H9 (cell line): Measurements from ENCODE around the gene SYNPO2. TPM values are rescaled to one million over a fixed set of nuclear protein-coding genes. Genes with fewer than 3 reads are reported as not detected.

ENCODE experiments used
- DNase-seq: peaks from one replicate; pipeline ENCODE4 v3.0.0-alpha.2; 2017
- H2AFZ ChIP-seq: one replicate; pipeline ENCODE4 v1.6.1; 2013; ENCODE audit warnings: mild to moderate bottlenecking, low read length, control low read depth, moderate library complexity
- H2AK5ac ChIP-seq: 2 replicates; pipeline ENCODE4 v1.6.1; 2013; ENCODE audit warnings: low read length, control low read depth, mixed read lengths; ENCODE audit not compliant: insufficient read length
- H2BK120ac ChIP-seq: one replicate; pipeline ENCODE4 v1.6.1; 2013; ENCODE audit warnings: low read depth, mild to moderate bottlenecking, low read length, control low read depth, inconsistent platforms; ENCODE audit not compliant: poor library complexity, severe bottlenecking
- H2BK12ac ChIP-seq: 2 replicates; pipeline ENCODE4 v1.6.1; 2013; ENCODE audit warnings: low read length, control low read depth, mixed read lengths, low read depth; ENCODE audit not compliant: insufficient read length
- H2BK15ac ChIP-seq: 2 replicates; pipeline ENCODE4 v1.6.1; 2013; ENCODE audit warnings: low read depth, low read length, control low read depth
- H2BK20ac ChIP-seq: one replicate; pipeline ENCODE4 v1.6.1; 2013; ENCODE audit warnings: low read depth, mild to moderate bottlenecking, low read length, control low read depth, inconsistent platforms; ENCODE audit not compliant: poor library complexity, severe bottlenecking
- H2BK5ac ChIP-seq: 2 replicates; pipeline ENCODE4 v1.6.1; 2013; ENCODE audit warnings: low read length, control low read depth, mixed read lengths; ENCODE audit not compliant: insufficient read length
- H3K14ac ChIP-seq: 2 replicates; pipeline ENCODE4 v1.6.1; 2013; ENCODE audit warnings: low read length, control low read depth; ENCODE audit not compliant: insufficient read depth
- H3K18ac ChIP-seq: 2 replicates; pipeline ENCODE4 v1.6.1; 2013; ENCODE audit warnings: low read depth, mild to moderate bottlenecking, mixed read lengths, low read length, control low read depth; ENCODE audit not compliant: insufficient read length
- H3K23ac ChIP-seq: 2 replicates; pipeline ENCODE4 v1.6.1; 2013; ENCODE audit warnings: low read length, control low read depth, mixed read lengths, low read depth; ENCODE audit not compliant: insufficient read length
- H3K23me2 ChIP-seq: 2 replicates; pipeline ENCODE4 v1.6.1; 2013; ENCODE audit warnings: low read depth, mild to moderate bottlenecking, mixed read lengths, low read length, control low read depth; ENCODE audit not compliant: insufficient read length, poor library complexity, severe bottlenecking
- H3K27ac ChIP-seq: 2 replicates; pipeline ENCODE4 v1.5.1; 2013; ENCODE audit warnings: low read length, control low read depth, mixed read lengths, low read depth; ENCODE audit not compliant: insufficient read length
- H3K27me3 ChIP-seq: 2 replicates; pipeline ENCODE4 v1.6.1; 2013; ENCODE audit warnings: low read length, control low read depth, inconsistent platforms; ENCODE audit not compliant: insufficient read depth
- H3K4ac ChIP-seq: 2 replicates; pipeline ENCODE4 v1.6.1; 2013; ENCODE audit warnings: low read depth, mild to moderate bottlenecking, control low read depth, inconsistent platforms, low read length, moderate library complexity
- H3K4me1 ChIP-seq: 2 replicates; pipeline ENCODE4 v1.6.1; 2013; ENCODE audit warnings: low read length, control low read depth, inconsistent platforms; ENCODE audit not compliant: insufficient read depth
- H3K4me2 ChIP-seq: 2 replicates; pipeline ENCODE4 v1.6.1; 2013; ENCODE audit warnings: low read length, control low read depth, mixed read lengths; ENCODE audit not compliant: insufficient read length, insufficient read depth
- H3K56ac ChIP-seq: 2 replicates; pipeline ENCODE4 v1.6.1; 2013; ENCODE audit warnings: low read depth, mild to moderate bottlenecking, mixed read lengths, low read length, control low read depth; ENCODE audit not compliant: insufficient read length
- H3K79me1 ChIP-seq: 2 replicates; pipeline ENCODE4 v1.6.1; 2013; ENCODE audit warnings: low read depth, mild to moderate bottlenecking, moderate library complexity, low read length, control low read depth, inconsistent platforms; ENCODE audit not compliant: insufficient read depth, poor library complexity, severe bottlenecking
- H3K79me2 ChIP-seq: 2 replicates; pipeline ENCODE4 v1.6.1; 2013; ENCODE audit warnings: low read length, control low read depth, inconsistent platforms; ENCODE audit not compliant: insufficient read depth
- H3K9ac ChIP-seq: 2 replicates; pipeline ENCODE4 v1.6.1; 2013; ENCODE audit warnings: low read length, control low read depth, mixed read lengths; ENCODE audit not compliant: insufficient read length; ENCODE audit errors: extremely low read depth
- H3K9me3 ChIP-seq: one replicate; pipeline ENCODE4 v1.6.1; 2013; ENCODE audit warnings: low read depth, low read length, inconsistent platforms; ENCODE audit not compliant: control insufficient read depth
- H3T11ph ChIP-seq: one replicate; pipeline ENCODE4 v1.6.1; 2013; ENCODE audit warnings: mild to moderate bottlenecking, low read length, control low read depth, inconsistent platforms
- H4K20me1 ChIP-seq: one replicate; pipeline ENCODE4 v1.6.1; 2013; ENCODE audit not compliant: control insufficient read depth, insufficient read length, insufficient read depth
- H4K5ac ChIP-seq: 2 replicates; pipeline ENCODE4 v1.6.1; 2013; ENCODE audit warnings: low read depth, mild to moderate bottlenecking, mixed read lengths, low read length, control low read depth; ENCODE audit not compliant: insufficient read length
- H4K8ac ChIP-seq: replicated peaks from 2 replicates; pipeline ENCODE4 v1.6.1; 2013; ENCODE audit warnings: low read length, control low read depth, mixed read lengths, low read depth; ENCODE audit not compliant: insufficient read length
- H4K91ac ChIP-seq: 2 replicates; pipeline ENCODE4 v1.6.1; 2013; ENCODE audit warnings: low read depth, mild to moderate bottlenecking, moderate library complexity, mixed read lengths, low read length, control low read depth; ENCODE audit not compliant: insufficient read length
- H3K27ac Mint-ChIP-seq, 3 experiments: 2 replicates in 2 of 3; 3 replicates in 1 of 3; pipeline ENCODE4 v1.8.0; 2020 to 2021; ENCODE audit warnings: mixed read lengths in 3 of 3, mild to moderate bottlenecking in 1 of 3, moderate library complexity in 1 of 3
- H3K27me3 Mint-ChIP-seq: 2 replicates; pipeline ENCODE4 v1.8.0; 2021; ENCODE audit warnings: low read depth, mild to moderate bottlenecking, moderate library complexity, mixed read lengths
- H3K36me3 Mint-ChIP-seq, 3 experiments: 2 replicates in 2 of 3; 3 replicates in 1 of 3; pipeline ENCODE4 v1.8.0; 2020 to 2021; ENCODE audit warnings: low read depth in 3 of 3, mixed read lengths in 3 of 3; ENCODE audit not compliant: insufficient read depth in 1 of 3
- H3K4me1 Mint-ChIP-seq, 2 experiments: 2 replicates each; pipeline ENCODE4 v1.8.0; 2020; ENCODE audit warnings: mixed read lengths in 2 of 2
- H3K4me3 Mint-ChIP-seq, 2 experiments: 2 replicates in 1 of 2; 3 replicates in 1 of 2; pipeline ENCODE4 v1.8.0; 2020 to 2021; ENCODE audit warnings: mild to moderate bottlenecking in 2 of 2, mixed read lengths in 2 of 2, moderate library complexity in 1 of 2
- H3K9me3 Mint-ChIP-seq, 2 experiments: 2 replicates in 1 of 2; 3 replicates in 1 of 2; pipeline ENCODE4 v1.8.0; 2020; ENCODE audit warnings: mild to moderate bottlenecking in 2 of 2, mixed read lengths in 2 of 2, moderate library complexity in 1 of 2
- WGBS: extraction: QIAGEN DNeasy Blood & Tissue Kit; methylation state at CpG from one replicate; pipeline ENCODE4 v1.1.7; 2013; ENCODE audit warnings: missing lambda C conversion rate, low lambda C conversion rate, mixed read lengths; ENCODE audit not compliant: insufficient read length; ENCODE audit errors: extremely low coverage; 5-methylcytosine and 5-hydroxymethylcytosine counted together
- total RNA-seq: library from RNA; stranded (reverse); gene quantifications from 2 replicates; pipeline ENCODE4 v1.2.1, GENCODE V29; 2021
- TF ChIP-seq, protein P1 (sequence below): fragments of 200-600 bp; sonication (generic); conservative IDR thresholded peaks from 3 replicates; pipeline ENCODE4 v1.8.0; 2021; ENCODE audit warnings: antibody characterized with exemption, mild to moderate bottlenecking

SYNPO2 gene
- total RNA-seq, 1 experiment from 2014 or later, result 1.1 TPM

DNA sequence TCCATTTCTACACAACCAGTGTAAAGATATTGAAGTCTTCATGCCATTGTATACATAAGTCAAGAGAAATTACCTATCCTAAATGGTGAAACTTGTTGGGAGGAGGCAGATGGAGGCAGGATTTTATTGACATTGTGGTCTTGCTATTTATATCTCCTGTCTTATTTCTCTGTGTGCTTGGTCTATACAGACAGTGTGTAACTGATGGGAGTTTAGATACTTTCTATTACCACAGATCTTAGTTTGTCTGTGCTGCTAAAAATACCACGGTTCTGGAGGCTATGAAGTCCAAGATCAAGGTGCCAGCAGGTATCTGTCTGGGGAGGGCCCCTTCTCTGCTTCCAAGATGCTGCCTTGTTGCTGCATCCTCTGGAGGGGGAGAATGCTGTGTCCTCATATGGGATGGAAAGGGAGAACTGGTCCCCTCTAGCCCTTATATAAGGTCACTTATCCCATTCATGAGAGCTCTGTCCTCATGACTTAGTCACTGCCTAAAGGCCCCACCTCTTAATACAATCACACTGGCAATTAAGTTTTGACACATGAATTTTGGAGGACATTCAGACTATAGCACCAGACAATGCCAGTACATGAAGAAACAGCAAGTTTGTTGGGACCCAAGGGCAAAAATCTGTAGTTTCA lies 62.4 kb downstream of the SYNPO2 start:
- Histone ChIP-seq H3K27ac (no peak overlapping the region), H2BK120ac (no peak overlapping the region), H3K56ac (no peak overlapping the region), H3K18ac (no peak overlapping the region), H3K79me2 (no peaks in the 10 kb centered on the region), H2AK5ac (no peak overlapping the region), H3K14ac (no peak overlapping the region), H3K9me3 (no peaks in the 10 kb centered on the region), H3K23me2 (no peaks in the 10 kb centered on the region), H4K8ac (no peak overlapping the region), H2BK15ac (no peak overlapping the region), H3K79me1 (no peaks in the 10 kb centered on the region), H3K27me3 (no peaks in the 10 kb centered on the region), H4K20me1 (no peaks in the 10 kb centered on the region), H4K5ac (no peak overlapping the region), H2AFZ (no peak overlapping the region), H3K9ac (no peak overlapping the region), H3K4ac (no peak overlapping the region), H3K4me1 (no peaks in the 10 kb centered on the region; the same call in 1 of the 2 replicates), H3K4me2 (no peak overlapping the region), H2BK5ac (no peak overlapping the region), H3T11ph (no peak overlapping the region), H4K91ac (no peak overlapping the region), H2BK20ac (no peak overlapping the region), H2BK12ac (no peak overlapping the region), H3K23ac (no peak overlapping the region)
- DNase-seq, result no peak
- TF ChIP-seq, protein P1, sequence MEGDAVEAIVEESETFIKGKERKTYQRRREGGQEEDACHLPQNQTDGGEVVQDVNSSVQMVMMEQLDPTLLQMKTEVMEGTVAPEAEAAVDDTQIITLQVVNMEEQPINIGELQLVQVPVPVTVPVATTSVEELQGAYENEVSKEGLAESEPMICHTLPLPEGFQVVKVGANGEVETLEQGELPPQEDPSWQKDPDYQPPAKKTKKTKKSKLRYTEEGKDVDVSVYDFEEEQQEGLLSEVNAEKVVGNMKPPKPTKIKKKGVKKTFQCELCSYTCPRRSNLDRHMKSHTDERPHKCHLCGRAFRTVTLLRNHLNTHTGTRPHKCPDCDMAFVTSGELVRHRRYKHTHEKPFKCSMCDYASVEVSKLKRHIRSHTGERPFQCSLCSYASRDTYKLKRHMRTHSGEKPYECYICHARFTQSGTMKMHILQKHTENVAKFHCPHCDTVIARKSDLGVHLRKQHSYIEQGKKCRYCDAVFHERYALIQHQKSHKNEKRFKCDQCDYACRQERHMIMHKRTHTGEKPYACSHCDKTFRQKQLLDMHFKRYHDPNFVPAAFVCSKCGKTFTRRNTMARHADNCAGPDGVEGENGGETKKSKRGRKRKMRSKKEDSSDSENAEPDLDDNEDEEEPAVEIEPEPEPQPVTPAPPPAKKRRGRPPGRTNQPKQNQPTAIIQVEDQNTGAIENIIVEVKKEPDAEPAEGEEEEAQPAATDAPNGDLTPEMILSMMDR, result no peak
- H3K27me3 Mint-ChIP-seq, result no peaks in the 10 kb centered on the region
- no peaks in the 10 kb centered on the region for H3K36me3 Mint-ChIP-seq
- no peak overlapping the region for H3K27ac Mint-ChIP-seq
- no peaks in the 10 kb centered on the region for H3K9me3 Mint-ChIP-seq
- H3K4me3 Mint-ChIP-seq, result no peak overlapping the region
- no CpG with 5 or more reads among the region's 1 CpG for WGBS
- peaks cover 10 to 13% of the 10 kb centered on the region in 2 experiments for H3K4me1 Mint-ChIP-seq
